Stimulated activated CD8-positive, alpha-beta memory T cell treated with anti-CD3 and anti-CD28 coated beads, Interleukin-15, amount 100 ng/mL, for 1 hour (primary cell): Measurements from ENCODE around the gene ADCY3.

Experiments used
- DNase-seq: peaks from one replicate; pipeline ENCODE4 v3.0.0-alpha.2; 2020; ENCODE audit warnings: low read depth

Gene ADCY3

GRCh38 chr2:24830351-24830750 lies 89.7 kb downstream of the ADCY3 start:
- no peak for DNase-seq

- DNase-seq, result no peak
Measured at GRCh38 chr2:24828238-24828996, 91.6 kb downstream of the ADCY3 start.

GRCh38 chr2:24827321-24828237 lies 92.5 kb downstream of the ADCY3 start:
- peak; percentile 43 for DNase-seq

- DNase-seq, result no peak
Measured at GRCh38 chr2:24826773-24827145, 93.3 kb downstream of the ADCY3 start.

GRCh38 chr2:24825883-24826772 lies 93.9 kb downstream of the ADCY3 start:
- no peak for DNase-seq

GRCh38 chr2:24824966-24825882 lies 94.8 kb downstream of the ADCY3 start:
- DNase-seq, result no peak

- DNase-seq, result no peak
Measured at GRCh38 chr2:24824071-24824588, 95.9 kb downstream of the ADCY3 start.

- no peak for DNase-seq
Measured at GRCh38 chr2:24822049-24822706, 97.9 kb downstream of the ADCY3 start.

GRCh38 chr2:24821433-24821891 lies 98.6 kb downstream of the ADCY3 start:
- no peak for DNase-seq

GRCh38 chr2:24820598-24821432 lies 99.2 kb downstream of the ADCY3 start:
- DNase-seq, result no peak

- DNase-seq, result no peak
Measured at GRCh38 chr2:24820175-24820513, 99.9 kb downstream of the ADCY3 start.

GRCh38 chr2:24819442-24820174 lies 100.4 kb downstream of the ADCY3 start:
- no peak for DNase-seq

GRCh38 chr2:24818721-24819167 lies 101.3 kb downstream of the ADCY3 start:
- DNase-seq, result no peak

GRCh38 chr2:24816884-24817283 lies 103.2 kb downstream of the ADCY3 start:
- DNase-seq, result no peak

- no peak for DNase-seq
Measured at GRCh38 chr2:24816404-24816803, 103.6 kb downstream of the ADCY3 start.

GRCh38 chr2:24815171-24815570 lies 104.9 kb downstream of the ADCY3 start:
- no peak for DNase-seq

- DNase-seq, result no peak
Measured at GRCh38 chr2:24814516-24814915, 105.5 kb downstream of the ADCY3 start.

GRCh38 chr2:24813691-24814137 lies 106.3 kb downstream of the ADCY3 start:
- DNase-seq, result no peak
